HG02798 (cell line): ENCODE measurements around the gene PTPRE.
"Not testable (repeated sequence)": the region's sequence is repeated elsewhere in the genome, so short reads cannot be mapped to it uniquely, and the experiment has no call there.

Source experiments
- ATAC-seq: cut with Tn5 transposase; IDR thresholded peaks from one replicate; pipeline ENCODE4 v1.9.1; 2021; ENCODE audit warnings: mild to moderate bottlenecking; ENCODE audit not compliant: unreplicated experiment, poor library complexity

Gene PTPRE

GRCh38 chr10:127974911-127975310 is 68.0 kb downstream of the PTPRE start:
- ATAC-seq, result no peak

DNA sequence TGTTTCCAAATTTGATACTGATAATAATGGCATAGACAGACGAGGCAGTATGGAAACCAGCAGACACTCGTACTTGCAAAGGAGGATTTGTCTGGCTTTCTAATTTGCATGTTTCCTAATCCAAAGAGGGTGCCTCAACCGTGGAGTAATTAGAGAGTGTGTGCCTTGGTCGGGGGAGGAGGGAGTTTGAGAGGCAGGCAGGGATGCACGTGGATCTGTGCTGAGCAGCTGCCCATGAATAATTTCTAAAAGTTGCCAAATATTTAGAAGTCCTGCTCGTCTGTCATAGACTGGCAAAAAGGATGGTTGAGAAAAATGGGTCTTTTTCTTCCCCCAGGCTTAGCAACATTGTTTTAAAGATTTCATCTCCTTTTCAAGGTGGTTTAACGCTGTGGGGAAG is 69.4 kb downstream of the PTPRE start:
- no peak for ATAC-seq

DNA sequence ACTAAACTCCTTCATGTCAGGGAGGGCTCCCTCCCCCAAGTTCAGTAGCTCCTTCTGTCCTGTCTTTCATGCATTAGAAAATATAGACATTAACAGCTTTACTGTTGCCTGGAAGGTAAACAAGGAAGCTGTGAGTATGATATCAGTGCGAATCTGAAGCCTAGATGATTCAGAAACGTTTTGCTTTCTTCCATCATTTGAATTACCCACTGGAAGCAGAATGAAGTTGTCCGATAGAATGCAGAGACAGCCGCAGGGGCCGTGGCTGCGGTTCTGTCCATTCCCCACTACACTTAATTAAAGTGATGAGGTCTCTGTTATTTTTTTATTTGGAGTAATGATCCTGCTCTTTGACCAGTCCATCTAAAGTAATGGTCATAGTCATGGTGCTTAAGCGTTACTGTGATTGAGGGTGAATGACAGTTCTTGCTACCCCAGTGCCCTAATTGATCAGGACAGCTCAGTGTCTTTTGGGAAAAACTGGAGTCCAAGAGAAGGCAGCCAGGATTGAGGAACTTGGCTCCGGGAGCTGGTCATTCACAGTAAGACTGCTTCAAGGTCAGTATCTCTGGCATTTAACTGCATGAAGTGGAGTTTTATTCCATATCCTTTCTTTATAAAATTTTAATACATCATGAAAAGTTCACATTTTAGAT is 69.9 kb downstream of the PTPRE start:
- no peak for ATAC-seq

DNA sequence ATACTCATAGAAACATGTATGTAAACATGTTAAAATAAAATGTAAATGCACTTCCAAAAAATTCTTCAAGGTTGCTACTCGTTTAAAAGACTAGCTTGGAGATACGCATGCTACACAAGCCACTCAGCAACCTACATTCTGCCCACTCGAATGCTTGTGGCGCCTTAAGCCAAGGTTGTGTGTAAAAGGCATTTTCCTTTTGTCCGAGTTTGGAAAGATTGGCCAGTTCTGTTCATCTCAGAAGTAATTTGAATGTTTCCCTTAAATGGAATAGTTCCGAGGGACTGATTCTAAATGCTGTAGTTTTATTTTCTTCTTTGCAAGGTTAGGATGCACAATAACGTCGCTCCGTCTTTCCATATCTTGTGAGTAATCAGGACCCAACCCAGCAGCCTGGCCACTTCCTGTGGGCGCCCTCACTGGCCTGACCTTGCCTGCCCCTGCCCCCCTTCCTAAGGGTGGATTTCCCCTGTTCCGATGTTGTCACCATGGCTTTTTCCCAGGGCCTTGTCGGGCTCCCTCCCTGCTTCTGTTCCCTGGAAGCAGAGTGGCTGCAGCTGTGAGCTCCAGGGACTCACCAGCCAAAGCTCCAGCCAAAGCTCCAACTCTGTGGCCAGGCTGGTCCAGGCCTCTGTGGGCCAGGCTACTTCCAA is 70.6 kb downstream of the PTPRE start:
- no peak for ATAC-seq

- ATAC-seq, result no peak
These were observed 71.6 kb downstream of the PTPRE start for GRCh38 chr10:127978481-127978880.

DNA sequence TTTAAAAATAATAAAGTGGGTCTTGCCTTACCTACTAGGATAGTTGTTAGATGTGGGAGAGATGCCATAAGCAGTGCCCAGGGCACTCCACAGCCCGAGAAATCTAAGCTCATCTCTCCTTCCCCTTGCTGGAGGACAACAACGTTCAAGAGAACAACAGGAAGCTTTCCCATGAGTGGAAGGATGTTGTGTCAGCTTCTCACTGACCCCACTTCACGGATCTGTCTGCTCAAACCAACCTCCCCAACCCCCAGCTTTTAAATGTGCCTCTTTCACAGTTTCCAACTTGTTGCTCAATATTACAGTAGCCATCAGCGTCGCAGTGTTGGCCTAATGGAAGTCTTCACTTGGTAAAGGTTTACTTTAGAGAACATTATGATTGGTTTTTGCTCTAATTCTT is 72.1 kb downstream of the PTPRE start:
- no peak for ATAC-seq

DNA sequence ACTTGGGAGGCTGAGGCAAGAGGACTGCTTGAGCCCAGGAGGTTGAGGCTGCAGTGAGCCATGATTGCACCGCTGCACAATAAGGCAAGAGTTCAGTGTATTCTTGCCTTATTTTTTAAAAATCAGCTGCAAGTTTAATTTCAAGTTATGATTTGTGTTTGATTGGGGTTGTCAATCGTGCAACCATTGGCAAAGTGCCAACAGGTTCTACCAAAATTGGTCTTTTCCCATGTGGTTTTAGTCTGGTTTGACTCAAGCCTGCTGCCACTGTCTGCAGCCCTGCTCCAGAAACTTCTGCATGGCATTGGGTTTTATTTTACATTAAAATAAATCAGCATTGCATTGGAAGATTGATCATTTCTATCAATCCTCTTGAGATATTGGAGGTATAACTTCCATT is 72.7 kb downstream of the PTPRE start:
- no peak for ATAC-seq

GRCh38 chr10:127980898-127981297 is 74.0 kb downstream of the PTPRE start:
- ATAC-seq, result no peak

DNA sequence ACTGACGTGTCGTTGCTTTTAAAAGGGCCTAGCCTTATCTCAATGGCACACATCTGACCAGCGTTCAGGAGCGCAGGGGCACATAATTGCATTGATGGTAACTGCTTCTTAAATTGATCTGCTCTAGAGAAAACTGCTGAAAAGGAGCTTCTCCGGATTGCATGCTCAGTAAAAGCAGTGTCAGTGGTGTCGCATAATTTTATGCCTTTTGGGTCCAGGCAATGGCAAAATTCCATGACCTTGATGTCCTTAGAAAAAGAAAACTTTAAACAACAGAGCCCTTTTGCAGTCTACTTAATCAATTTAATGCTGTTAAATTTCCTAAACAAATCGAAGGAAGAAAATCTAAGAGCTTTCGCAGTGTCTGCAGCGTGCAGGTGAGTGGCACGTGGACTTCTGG is 75.7 kb downstream of the PTPRE start:
- ATAC-seq, result no peak

- no peak for ATAC-seq
These were observed 76.6 kb downstream of the PTPRE start for GRCh38 chr10:127983344-127984100.

DNA sequence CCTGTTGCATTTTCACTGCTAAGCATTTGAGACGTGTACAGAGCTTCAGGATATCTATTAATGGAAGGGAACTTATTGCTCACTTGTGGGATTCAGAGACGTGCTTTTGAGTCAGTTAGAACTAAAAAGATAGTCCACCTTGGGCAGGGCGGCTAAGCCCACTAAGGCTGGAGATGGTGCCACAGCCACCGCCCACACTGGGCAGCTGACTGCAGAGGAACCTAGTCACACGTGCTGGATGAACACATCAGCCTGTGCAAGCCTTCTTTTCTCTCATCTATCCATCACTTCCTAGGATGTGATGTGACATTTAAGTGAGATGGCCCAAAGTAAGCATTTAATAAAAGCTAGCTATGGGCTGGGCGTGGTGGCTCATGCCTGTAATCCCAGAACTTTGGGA is 78.0 kb downstream of the PTPRE start:
- no peak for ATAC-seq

GRCh38 chr10:127986531-127987466 is 79.9 kb downstream of the PTPRE start:
- ATAC-seq, result no peak

GRCh38 chr10:127987467-127988380 is 80.8 kb downstream of the PTPRE start:
- no peak for ATAC-seq

DNA sequence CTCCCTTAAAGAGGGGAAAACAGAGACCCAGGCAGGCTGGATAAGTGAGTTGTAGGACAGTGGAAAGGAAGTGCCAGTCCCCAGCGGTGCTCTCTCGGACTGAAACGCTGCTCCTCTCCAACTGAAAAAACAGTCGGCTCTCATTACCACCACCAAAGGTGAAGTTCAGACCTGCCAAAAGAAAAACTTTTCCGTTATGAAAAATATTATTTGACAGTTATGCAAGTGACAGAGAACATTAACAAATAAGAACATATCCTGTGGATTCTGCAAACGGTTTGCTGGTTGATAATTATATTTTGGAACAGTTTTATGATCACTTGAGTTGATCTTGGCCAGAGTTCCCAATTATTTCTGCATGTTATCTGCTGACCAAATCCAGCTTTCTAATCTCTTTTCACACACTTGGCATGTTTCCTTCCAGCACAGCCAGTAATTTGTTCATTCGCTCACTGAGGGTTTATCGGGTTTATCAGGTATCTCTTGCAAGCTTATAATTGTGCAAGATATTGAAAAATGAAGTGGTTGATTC is 82.6 kb downstream of the PTPRE start:
- ATAC-seq, result no peak

GRCh38 chr10:127990132-127990788 is 83.4 kb downstream of the PTPRE start:
- not testable (repeated sequence) for ATAC-seq

DNA sequence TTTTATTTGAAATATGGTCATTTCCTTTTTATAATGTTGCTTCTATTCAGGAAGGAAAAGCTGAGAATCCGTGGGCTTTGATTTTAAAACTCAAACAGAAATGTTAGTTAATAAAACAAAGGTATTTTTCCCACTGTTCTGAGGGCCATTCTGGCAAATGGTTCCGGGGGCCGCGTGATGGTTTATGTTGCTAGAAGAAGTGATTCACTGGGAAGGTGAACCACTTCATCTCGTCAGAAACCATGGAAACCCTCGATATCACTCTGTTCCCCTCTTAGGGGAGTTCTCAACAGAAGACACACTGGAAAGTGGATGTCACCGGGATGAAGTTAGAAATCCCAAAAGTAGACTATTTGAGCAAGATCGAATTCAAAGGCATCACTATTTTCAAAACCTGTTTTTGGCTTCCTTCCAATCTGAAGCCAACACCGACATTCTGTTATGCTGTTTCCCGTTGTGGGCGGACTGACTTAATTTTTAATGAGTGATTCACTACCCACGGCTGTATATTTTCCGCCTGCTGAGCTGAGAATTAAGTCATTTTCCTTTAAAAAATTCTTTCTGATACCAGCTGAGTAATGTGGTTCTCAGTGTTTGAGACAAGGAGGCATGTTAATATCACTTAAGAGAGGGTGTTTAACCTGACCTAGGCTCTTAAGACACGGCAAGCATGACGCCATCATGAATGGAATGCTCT is 84.1 kb downstream of the PTPRE start:
- ATAC-seq, result no peak

DNA sequence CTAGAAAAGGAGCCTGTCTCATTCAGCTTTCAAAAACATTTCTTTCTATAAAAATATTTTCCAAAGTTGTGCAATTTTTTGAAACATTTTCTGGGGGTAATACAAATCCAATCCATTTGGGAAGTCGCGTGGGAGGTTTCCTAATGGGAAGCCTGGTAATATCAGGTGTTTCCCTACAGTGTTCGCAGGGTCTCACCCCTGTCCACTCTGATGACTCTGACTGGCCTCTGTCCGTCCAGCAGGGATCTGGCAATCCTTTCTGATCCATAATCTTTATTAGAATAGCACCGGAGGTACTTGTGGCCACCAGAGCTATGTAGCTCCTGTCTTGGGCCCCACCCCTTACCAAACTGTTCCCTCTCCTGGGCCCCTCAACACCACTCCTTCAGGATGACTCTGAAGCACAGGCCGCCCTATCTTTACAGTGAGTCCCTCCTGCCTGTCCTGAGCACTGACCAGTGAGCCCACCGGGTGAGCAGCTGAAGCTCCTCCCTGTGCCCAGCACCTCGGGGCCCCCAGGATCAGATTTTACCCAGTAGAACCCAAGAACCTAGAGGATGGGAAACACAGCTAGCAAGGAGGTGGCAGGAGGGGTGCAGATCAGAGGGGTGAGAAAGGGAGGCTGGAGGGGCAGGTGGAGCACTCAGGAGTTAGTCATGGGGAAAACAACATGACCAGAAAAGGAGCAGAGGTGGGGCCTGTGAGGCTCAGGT is 84.8 kb downstream of the PTPRE start:
- ATAC-seq, result no peak
